Ecto neural progenitor cell (in vitro differentiated cells): ENCODE results near the gene SHFL.

Experiments used
- DNase-seq: peaks from one replicate; pipeline ENCODE4 v3.0.0-alpha.2; 2018; ENCODE audit warnings: low spot score

SHFL gene

GRCh38 chr19:10085641-10086590 is at the start of gene SHFL:
Gene SHFL (plus strand): TSS chr19:10086317. CDS start chr19:10086428, 111 bp downstream.
- DNase-seq = no peak

GRCh38 chr19:10036601-10037071 is 49.5 kb upstream of the SHFL start:
- no peak for DNase-seq

- DNase-seq = no peak
Measured at GRCh38 chr19:10037367-10037766, 48.8 kb upstream of the SHFL start.

- DNase-seq = no peak
Measured at GRCh38 chr19:10037809-10038208, 48.3 kb upstream of the SHFL start.

GRCh38 chr19:10043286-10043927 is 42.7 kb upstream of the SHFL start:
- DNase-seq = no peak

- no peak for DNase-seq
Measured at GRCh38 chr19:10044390-10044789, 41.7 kb upstream of the SHFL start.

- DNase-seq = no peak
Measured at GRCh38 chr19:10045371-10045770, 40.7 kb upstream of the SHFL start.

- DNase-seq = no peak
Measured at GRCh38 chr19:10049626-10050025, 36.5 kb upstream of the SHFL start.

- no peak for DNase-seq
Measured at GRCh38 chr19:10052602-10053360, 33.3 kb upstream of the SHFL start.

- peak; percentile 61 for DNase-seq
Measured at GRCh38 chr19:10061717-10062310, 24.3 kb upstream of the SHFL start.

- no peak for DNase-seq
Measured at GRCh38 chr19:10068205-10068604, 17.9 kb upstream of the SHFL start.

- no peak for DNase-seq
Measured at GRCh38 chr19:10069046-10069445, 17.1 kb upstream of the SHFL start.

- DNase-seq = no peak
Measured at GRCh38 chr19:10070730-10071446, 15.2 kb upstream of the SHFL start.

GRCh38 chr19:10074153-10074552 is 12.0 kb upstream of the SHFL start:
- no peak for DNase-seq

GRCh38 chr19:10076535-10076934 is 9.6 kb upstream of the SHFL start:
- DNase-seq = no peak

GRCh38 chr19:10078329-10078728 is 7.8 kb upstream of the SHFL start:
- no peak for DNase-seq

GRCh38 chr19:10079031-10079453 is 7.1 kb upstream of the SHFL start:
- DNase-seq = no peak

- no peak for DNase-seq
Measured at GRCh38 chr19:10083911-10084310, 2.2 kb upstream of the SHFL start.

GRCh38 chr19:10084803-10085202 is 1.3 kb upstream of the SHFL start:
- DNase-seq = no peak

GRCh38 chr19:10086591-10087192 is 575 bp downstream of the SHFL start:
- DNase-seq = no peak
